ENCODE measurements around the gene UGT1A5.
"Not testable (repeated sequence)": the region's sequence is repeated elsewhere in the genome, so short reads cannot be mapped to it uniquely, and the experiment has no call there.

The UGT1A5 gene

DNA sequence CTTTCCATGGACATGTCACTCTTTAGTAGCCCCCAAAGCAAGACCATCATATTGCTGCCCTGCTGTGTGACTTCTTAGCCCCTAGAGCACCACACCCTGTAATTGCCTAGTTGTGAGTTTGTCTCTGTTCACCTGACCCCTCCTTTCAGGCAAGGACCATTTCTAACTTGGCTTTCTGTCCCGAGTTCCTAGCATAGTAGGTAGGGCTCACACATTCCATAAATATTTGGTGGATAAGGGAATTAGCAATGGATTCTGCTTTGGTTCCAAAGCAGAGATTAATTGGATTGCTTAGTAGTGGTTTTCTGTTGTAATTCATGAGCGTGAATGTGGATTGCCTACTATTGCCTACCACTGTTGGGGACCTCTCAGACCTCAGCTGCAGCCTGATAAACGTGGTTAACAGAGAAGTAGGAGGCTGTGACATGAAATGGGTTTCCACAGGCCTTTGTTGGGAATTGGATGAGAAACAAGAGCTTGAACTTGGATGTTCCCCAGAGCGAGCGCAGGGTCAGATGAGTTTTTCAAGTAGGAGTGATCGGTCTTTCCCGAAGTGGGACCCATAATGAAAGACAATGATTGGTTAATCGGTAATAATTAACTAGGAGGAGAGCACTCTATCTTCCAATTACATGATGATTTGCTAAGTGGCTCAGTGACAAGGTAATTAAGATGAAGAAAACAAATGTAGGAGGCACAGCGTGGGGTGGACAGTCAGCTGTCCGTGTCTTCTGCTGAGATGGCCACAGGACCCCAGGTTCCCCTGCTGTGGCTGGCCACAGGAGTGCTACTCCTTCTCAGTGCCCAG lies 34.0 kb downstream of the UGT1A5 start:
- no peak for DNase-seq (ENCODE audit: low spot score)

DNA sequence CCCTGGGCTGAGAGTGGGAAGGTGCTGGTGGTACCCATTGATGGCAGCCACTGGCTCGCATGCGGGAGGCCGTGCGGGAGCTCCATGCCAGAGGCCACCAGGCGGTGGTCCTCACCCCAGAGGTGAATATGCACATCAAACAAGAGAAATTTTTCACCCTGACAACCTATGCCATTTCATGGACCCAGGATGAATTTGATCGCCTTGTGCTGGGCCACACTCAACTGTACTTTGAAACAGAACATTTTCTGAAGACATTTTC lies 34.5 kb downstream of the UGT1A5 start:
- no peak for DNase-seq (ENCODE audit: low spot score)

DNA sequence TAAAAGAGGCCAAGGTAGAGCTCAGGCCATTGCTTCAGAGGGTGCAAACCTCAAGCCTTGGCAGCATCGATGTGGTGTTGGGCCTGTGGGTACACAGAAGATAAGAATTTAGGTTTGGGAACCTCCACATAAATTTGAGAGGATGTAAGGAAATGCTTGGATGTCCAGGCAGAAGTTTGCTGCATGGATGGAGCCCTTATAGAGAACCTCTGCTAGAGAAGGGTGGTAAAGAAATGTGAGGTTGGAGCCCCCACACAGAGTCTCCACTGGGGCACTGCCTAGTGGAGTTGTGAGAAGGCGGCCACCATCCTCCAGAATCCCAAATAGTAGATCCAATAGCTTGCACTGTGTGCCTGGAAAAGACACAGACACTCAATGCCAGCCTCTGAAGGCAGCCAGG lies 38.0 kb downstream of the UGT1A5 start:
- not testable (repeated sequence) for DNase-seq (ENCODE audit: low spot score)

DNA sequence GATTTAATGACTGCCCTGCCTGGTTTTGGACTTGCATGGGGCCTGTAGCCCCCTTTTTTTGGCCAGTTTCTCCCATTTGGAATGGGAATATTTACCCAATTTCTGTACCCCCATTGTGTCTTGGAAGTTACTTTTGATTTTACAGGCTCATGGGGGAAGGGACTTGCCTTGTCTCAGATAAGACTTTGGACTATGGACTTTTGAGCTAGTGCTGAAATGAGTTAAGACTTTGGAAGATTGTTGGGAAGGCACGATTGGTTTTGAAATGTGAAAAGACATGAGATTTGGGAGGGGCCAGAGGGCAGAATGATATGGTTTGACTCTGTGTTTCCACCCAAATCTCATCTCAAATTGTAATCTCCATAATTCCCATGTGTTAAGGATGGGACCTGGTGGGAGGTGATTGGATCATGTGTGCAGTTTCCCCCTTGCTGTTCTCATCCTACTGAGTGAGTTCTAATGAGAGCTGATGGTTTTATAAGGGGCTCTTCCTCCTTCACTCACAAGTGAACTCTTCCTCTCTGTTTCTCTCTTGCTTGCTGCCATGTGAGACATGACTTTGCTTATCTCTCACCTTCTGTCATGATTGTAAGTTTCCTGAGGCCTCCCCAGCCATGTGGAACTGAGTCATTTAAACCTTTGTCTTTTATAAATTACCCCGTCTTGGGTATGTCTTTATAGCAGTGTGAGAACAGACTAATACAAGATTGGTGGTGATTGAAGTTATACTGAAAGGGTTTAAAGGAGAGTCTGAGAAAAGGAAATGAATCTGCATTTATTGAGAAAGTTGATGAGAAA lies 38.7 kb downstream of the UGT1A5 start:
- DNase-seq (ENCODE audit: low spot score), result not testable (repeated sequence)

DNA sequence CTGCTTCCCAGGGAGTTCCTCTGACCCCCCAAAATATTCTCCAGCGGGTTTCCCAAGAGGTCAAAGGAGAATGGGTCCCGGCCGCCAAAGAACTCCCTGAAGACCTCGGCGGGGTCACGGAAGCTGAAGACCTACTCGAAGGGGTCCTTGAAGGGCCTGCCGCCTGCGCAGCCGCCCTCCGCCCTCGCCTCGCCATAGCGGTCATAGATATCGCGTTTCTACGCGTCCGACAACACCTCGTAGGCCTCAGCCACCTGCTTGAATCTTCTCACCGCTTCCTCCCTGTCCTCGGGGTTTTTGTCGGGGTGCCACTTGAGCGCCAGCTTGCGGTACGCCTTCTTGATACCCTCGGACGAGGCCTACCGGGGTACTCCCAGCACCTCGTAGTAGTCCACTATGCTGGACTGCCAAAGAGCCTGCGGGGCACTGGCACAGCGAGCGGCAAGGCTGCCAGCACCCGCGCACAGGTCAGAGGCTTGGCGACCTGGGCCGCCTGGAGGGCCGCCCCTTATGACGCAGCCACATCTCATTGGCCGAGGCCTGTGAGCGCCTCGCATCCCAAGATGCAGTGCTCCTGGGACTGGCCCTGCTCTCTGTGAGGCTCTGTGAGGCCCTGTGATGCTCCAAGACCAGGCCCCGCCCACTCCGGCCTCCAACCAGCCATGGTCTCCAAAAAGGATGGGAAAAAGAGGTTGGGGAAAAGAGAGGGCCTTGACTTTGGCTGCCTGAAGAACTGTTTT lies 42.3 kb downstream of the UGT1A5 start:
- no peak for DNase-seq (ENCODE audit: low spot score)

DNA sequence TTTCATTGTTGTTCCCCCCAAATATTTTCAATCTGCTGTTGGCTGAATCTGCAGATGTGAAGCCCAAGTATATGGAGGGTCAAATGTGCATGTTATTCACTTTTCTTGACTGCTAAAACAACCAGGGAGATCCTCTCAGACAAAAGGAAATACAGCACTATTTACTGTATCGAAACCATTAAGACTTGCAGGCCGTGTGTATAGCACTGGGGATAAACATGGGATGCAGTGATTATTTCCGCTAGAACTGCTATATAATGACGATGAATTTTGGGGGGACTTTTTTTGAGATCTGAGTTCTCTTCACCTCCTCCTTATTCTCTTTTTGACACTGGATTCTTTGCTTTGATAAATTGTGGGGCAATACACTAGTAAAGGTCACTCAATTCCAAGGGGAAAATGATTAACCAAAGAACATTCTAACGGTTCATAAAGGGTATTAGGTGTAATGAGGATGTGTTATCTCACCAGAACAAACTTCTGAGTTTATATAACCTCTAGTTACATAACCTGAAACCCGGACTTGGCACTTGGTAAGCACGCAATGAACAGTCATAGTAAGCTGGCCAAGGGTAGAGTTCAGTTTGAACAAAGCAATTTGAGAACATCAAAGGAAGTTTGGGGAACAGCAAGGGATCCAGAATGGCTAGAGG lies 43.8 kb downstream of the UGT1A5 start:
- no peak for DNase-seq (ENCODE audit: low spot score)

DNA sequence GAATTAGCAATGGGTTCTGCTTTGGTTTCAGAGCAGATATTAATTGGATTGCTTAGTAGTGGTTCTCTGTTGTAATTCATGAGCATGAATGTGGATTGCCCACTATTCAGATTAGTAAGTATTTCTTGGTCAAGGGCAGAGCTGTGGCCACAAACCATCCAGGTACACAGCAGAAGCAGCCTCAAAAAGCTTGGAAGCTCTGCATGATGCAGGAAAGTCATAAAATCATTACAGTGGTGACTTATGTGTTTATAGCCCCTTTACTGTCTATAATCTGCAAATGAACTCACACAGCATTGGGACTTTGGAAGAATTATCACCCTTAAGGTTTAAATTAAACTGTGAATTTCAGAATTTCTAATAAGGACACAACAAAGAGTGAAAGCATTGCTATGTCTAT lies 45.4 kb downstream of the UGT1A5 start:
- no peak for DNase-seq (ENCODE audit: low spot score)

DNA sequence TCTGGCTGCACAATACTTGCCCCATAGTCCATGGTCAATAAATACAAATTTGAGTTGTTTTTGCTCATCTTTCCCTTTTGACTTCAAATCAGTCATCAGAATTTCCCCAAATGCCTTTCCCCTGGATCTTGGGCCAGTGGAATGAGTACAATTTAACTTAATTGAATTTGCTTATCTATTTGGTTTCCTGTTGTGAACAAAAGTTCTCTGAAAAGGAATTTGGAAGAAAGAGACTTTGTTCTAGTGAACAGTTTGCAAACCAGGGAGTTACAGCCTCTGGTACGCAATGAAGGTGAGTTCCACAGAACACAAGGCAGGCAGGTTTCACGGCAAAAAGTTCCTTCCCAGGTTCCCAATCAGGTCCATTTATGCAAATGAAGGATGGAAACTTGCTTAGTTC lies 46.1 kb downstream of the UGT1A5 start:
- no peak for DNase-seq (ENCODE audit: low spot score)

DNA sequence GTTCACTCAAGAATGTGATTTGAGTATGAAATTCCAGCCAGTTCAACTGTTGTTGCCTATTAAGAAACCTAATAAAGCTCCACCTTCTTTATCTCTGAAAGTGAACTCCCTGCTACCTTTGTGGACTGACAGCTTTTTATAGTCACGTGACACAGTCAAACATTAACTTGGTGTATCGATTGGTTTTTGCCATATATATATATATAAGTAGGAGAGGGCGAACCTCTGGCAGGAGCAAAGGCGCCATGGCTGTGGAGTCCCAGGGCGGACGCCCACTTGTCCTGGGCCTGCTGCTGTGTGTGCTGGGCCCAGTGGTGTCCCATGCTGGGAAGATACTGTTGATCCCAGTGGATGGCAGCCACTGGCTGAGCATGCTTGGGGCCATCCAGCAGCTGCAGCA lies 47.3 kb downstream of the UGT1A5 start, which contains the start of gene UGT1A1:
Gene UGT1A1 (plus strand): TSS at position 228 of the 400 bp plus-strand sequence. CDS start 18 bp downstream, at position 246.
- DNase-seq (ENCODE audit: low spot score), result no peak

DNA sequence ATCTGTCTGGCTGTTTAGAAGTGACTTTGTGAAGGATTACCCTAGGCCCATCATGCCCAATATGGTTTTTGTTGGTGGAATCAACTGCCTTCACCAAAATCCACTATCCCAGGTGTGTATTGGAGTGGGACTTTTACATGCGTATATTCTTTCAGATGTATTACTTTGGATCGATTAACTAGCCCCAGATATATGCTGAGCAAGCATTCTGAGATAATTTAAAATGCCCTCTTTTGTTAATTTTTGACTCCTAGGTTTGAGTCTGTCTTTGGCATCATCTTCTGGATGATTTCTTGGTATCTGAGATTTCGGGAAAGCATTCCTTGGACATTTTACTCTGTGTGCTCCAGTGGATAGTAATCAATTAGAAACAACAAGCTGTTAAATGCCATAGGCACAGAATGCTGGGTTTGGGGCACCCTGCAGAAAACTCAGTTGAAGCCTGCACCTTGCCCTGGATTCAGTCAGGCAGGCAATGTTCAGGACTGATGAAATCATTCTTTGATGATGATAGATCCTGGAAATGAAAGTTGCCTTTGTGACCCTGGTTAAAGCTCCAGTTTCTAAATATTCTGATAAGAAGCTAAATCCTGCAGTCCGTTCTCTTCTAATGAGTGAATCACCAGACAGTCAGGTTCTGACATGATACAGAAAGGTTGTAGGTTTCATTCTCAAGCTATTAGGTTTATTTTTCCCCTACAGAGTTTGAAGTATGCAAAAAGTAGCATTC lies 48.5 kb downstream of the UGT1A5 start:
- no peak for DNase-seq (ENCODE audit: low spot score)

DNA sequence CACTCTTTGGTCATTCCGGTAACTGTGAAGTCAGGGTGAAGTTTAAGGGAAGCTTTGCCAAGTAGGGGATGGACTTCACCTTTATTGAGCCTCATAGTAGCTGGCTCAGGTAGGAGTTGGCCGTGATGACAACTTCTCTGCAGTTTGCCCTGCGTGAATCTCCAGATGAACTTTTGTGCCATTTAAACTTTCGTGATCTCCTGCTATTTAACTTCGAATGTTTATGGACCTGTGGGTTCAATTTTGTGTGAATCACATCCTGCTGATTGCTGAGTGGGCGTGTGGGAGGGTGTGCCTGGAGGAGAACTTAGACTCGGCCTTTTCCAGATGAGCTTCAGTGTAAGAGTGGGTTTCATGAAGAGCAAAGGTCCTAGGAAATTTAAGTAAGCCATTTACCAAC lies 51.6 kb downstream of the UGT1A5 start:
- DNase-seq (ENCODE audit: low spot score), result peak; percentile 39

DNA sequence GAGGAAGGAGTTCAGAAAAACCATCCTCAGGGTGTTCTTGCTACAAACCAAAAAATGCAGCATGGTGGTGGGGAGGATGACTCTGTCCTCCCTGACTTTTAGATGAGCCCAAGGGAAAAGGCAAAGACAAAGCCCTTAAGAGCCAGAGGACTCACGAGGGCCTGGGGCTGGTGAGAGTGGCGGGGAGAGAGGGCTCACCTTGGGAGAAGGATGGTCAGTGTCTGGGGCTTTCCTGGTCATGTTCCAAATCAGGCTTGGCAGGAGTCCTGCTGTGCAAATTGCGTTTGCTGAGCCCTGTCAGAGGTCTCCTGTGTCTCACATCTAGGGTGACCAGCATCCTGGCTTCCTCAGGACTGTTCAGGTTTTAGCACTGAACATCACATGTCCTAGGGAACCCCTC lies 52.1 kb downstream of the UGT1A5 start:
- DNase-seq (ENCODE audit: low spot score), result peak; percentile 45

DNA sequence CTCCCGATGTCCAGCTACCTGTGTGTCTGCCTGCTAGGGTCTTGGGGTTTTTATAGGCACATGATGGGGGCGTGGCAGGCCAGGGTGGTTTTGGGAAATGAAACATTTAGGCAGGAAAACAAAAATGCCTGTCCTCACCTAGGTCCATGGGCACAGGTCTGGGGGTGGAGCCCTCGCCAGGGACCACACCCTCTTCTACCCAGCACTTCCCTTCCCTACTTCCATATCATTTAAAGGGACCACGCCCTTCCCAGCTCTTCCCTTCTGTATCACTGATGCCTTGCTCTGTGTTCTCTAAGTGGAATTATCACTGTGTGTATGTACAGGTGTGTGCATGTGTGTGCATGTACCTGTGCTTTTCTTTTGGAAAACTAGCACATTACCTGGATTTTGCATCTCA lies 53.7 kb downstream of the UGT1A5 start:
- no peak for DNase-seq (ENCODE audit: low spot score)

DNA sequence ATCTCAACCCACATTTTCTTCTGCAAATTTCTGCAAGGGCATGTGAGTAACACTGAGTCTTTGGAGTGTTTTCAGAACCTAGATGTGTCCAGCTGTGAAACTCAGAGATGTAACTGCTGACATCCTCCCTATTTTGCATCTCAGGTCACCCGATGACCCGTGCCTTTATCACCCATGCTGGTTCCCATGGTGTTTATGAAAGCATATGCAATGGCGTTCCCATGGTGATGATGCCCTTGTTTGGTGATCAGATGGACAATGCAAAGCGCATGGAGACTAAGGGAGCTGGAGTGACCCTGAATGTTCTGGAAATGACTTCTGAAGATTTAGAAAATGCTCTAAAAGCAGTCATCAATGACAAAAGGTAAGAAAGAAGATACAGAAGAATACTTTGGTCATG lies 55.4 kb downstream of the UGT1A5 start:
- DNase-seq (ENCODE audit: low spot score), result no peak

DNA sequence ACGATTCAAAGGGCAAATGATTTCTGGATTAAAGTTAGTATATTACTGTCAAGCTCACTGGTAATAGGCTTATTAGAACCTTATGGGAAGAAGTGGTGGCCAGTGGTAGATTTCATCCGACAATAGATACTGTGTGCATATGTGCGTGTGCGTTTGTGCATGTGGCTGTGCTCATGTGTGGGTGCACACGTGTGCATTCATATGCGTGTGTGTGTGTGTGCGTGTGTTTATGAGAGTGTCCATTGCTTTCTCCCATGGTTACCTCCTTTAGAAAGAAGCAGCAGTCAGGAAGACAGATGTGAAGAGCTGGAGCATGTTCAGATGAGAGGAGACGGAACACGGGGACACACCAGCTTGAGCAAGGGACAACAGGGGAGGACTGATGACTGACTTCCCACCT lies 56.6 kb downstream of the UGT1A5 start:
- DNase-seq (ENCODE audit: low spot score), result no peak

DNA sequence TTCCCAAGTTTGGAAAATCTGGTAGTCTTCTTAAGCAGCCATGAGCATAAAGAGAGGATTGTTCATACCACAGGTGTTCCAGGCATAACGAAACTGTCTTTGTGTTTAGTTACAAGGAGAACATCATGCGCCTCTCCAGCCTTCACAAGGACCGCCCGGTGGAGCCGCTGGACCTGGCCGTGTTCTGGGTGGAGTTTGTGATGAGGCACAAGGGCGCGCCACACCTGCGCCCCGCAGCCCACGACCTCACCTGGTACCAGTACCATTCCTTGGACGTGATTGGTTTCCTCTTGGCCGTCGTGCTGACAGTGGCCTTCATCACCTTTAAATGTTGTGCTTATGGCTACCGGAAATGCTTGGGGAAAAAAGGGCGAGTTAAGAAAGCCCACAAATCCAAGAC lies 59.4 kb downstream of the UGT1A5 start:
- no peak for DNase-seq (ENCODE audit: low spot score)

DNA sequence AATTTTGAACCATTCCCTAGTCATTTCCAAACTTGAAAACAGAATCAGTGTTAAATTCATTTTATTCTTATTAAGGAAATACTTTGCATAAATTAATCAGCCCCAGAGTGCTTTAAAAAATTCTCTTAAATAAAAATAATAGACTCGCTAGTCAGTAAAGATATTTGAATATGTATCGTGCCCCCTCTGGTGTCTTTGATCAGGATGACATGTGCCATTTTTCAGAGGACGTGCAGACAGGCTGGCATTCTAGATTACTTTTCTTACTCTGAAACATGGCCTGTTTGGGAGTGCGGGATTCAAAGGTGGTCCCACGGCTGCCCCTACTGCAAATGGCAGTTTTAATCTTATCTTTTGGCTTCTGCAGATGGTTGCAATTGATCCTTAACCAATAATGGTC lies 59.9 kb downstream of the UGT1A5 start:
- peak; percentile 36 for DNase-seq (ENCODE audit: low spot score)

DNA sequence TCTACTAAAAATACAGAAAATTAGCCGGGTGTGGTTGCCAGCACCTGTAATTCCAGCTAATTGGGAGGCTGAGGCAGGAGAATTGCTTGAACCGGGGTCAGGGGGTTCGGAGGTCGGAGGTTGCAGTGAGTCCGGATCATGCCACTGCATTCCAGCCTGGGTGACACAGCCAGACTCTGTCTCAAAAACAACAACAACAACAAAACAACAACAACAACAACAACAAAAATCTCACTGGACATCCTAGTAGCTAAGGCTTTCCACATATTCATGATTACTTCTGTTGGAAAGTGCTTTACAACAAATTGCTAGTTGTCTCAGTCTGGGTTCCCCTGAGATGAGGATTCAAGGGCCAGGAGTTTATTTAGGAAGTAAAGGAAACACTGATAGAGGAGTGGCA lies 61.1 kb downstream of the UGT1A5 start:
- no peak for DNase-seq (ENCODE audit: low spot score)

DNA sequence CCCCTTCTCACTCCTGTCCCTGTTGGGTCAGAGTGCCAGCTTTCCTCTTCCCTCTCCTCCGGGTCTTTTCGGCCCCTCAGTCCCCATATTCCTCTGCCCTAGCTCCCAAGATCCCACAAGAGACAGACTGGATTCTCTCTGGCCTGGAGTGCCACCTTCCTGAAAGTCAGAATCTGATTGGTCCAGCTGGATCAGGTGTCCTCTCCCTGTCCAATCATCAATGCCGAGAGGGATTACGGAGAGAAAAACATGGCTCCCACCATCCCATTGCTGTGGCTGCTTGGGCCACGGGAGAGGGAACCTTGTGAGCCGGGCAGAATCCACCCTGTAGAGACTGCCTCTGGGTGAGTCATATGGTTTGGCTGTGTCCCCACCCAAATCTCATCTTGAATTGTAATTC lies 62.7 kb downstream of the UGT1A5 start:
- DNase-seq (ENCODE audit: low spot score), result no peak

DNA sequence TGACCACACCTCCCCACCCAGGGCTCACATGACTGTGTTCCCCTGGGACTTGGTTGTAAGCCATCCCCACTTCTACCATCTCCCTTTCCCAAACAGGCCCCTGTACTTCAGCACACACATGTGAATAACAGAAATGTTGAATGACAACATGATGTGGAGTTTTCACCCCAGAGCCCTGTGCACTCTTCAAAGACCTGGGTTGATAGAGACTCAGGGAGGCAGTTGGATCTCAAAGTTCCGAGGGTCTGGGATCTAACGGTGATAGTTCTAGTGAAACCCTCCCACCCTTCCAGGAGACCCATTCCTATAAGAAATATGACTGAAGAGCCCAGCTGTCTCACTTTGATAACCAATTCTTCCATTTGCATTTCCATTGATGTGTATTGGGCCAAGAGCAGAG lies 65.3 kb downstream of the UGT1A5 start, which contains the start of gene MROH2A:
Gene MROH2A (plus strand): TSS at position 301 of the 400 bp plus-strand sequence. CDS start 1,029 bp downstream, outside the sequence.
- no peak for DNase-seq (ENCODE audit: low spot score)

DNA sequence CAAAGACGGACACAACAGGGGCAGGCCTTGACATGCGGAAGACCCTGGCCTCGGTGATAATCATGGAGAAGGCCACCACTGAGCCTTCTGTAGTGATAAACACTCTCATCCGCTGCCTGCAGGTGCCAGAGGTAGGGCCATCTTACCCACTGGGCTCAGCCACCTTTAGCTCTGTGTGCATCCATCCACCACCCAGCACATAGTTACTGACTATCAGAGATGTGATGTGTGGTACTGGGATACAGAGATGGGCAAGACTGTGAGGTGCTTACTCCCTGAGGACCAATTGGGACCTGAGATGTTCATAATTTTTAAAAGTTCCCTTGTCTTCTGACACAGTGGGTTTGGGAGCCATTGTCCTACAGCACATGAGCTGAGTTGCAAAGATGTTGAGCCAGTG lies 67.0 kb downstream of the UGT1A5 start:
- no peak for DNase-seq (ENCODE audit: low spot score)

DNA sequence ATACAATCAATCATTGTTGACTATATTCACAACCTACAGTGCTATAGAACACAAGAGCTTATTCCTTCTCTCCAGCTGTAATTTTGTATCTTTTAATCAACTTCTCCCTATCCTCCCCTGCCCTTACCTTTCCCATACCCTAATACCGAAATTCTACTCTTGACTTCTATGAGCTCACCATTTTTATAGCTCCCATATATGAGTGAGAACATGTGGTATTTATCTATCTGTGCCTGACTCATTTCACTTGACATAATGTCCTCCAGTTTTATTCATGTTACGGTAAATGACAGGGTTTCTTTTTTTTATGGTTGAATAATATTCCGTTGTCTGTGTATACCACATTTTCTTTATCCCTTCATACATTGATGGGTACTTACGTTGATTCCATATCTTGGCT lies 68.1 kb downstream of the UGT1A5 start:
- no peak for DNase-seq (ENCODE audit: low spot score)

Data from COLO829 (cell line).